HG03342 (cell line): ENCODE results near the gene RANBP10.
"Not testable (repeated sequence)": the region's sequence is repeated elsewhere in the genome, so short reads cannot be mapped to it uniquely, and the experiment has no call there.

Experiments
- ATAC-seq: cut with Tn5 transposase; IDR thresholded peaks from one replicate; pipeline ENCODE4 v1.9.1; 2021; ENCODE audit warnings: mild to moderate bottlenecking, moderate library complexity; ENCODE audit not compliant: unreplicated experiment

RANBP10 gene

GRCh38 chr16:67719048-67719777, 87.1 kb downstream of the RANBP10 start, which contains the start of gene GFOD2:
Gene GFOD2 (minus strand): TSS chr16:67719316. CDS start chr16:67685715, 33,601 bp downstream.
- peak; percentile 75 for ATAC-seq

GRCh38 chr16:67718668-67719047, 87.7 kb downstream of the RANBP10 start:
- ATAC-seq, result peak; percentile 11

GRCh38 chr16:67716097-67716496, 90.3 kb downstream of the RANBP10 start:
- ATAC-seq, result no peak

GRCh38 chr16:67714522-67714921, 91.8 kb downstream of the RANBP10 start:
- no peak for ATAC-seq

GRCh38 chr16:67713647-67714273, 92.6 kb downstream of the RANBP10 start:
- no peak for ATAC-seq

GRCh38 chr16:67710607-67711006, 95.8 kb downstream of the RANBP10 start:
- ATAC-seq, result no peak

- ATAC-seq, result no peak
Measured at GRCh38 chr16:67709050-67709449, 97.3 kb downstream of the RANBP10 start.

- no peak for ATAC-seq
Measured at GRCh38 chr16:67708368-67708771, 98.0 kb downstream of the RANBP10 start.

GRCh38 chr16:67707790-67708189, 98.6 kb downstream of the RANBP10 start:
- ATAC-seq, result no peak

- no peak for ATAC-seq
Measured at GRCh38 chr16:67707210-67707609, 99.2 kb downstream of the RANBP10 start.

GRCh38 chr16:67704110-67704509, 102.2 kb downstream of the RANBP10 start:
- ATAC-seq, result no peak

GRCh38 chr16:67703626-67704025, 102.7 kb downstream of the RANBP10 start:
- ATAC-seq, result no peak

- no peak for ATAC-seq
Measured at GRCh38 chr16:67702130-67702529, 104.2 kb downstream of the RANBP10 start.

GRCh38 chr16:67701420-67701819, 104.9 kb downstream of the RANBP10 start:
- no peak for ATAC-seq

- no peak for ATAC-seq
Measured at GRCh38 chr16:67699265-67699664, 107.1 kb downstream of the RANBP10 start.

GRCh38 chr16:67697422-67698185, 108.8 kb downstream of the RANBP10 start:
- ATAC-seq, result no peak

- no peak for ATAC-seq
Measured at GRCh38 chr16:67694611-67695010, 111.7 kb downstream of the RANBP10 start.

GRCh38 chr16:67693517-67694285, 112.7 kb downstream of the RANBP10 start:
- ATAC-seq, result not testable (repeated sequence)

- no peak for ATAC-seq
Measured at GRCh38 chr16:67685388-67686112, 120.8 kb downstream of the RANBP10 start.

- no peak for ATAC-seq
Measured at GRCh38 chr16:67683767-67684166, 122.6 kb downstream of the RANBP10 start.
